ENCODE measurements around the gene CIDEB.
A peak's percentile ranks its signal among the peaks of the same experiment; 100 is the strongest.

GRCh38 chr14:24310646-24311604 is 3.1 kb upstream of the CIDEB start, which contains the start of gene LTB4R:
- TF ChIP-seq CTCF (IDR thresholded peaks at IDR 0.05) (peak in 4 of 6 experiments; percentile 43 to 53 (median 50)), POLR2A (IDR thresholded peaks at IDR 0.05) (peak in 1 of 2 donors; percentile 59)

Measured in adrenal gland (tissue), 5 donors.